Tibial artery (tissue), 4 donors: Measurements from ENCODE around the gene CASD1.

Experiments used
- DNase-seq, 2 donors: peaks; one replicate each; pipeline ENCODE4 v3.0.0-alpha.2; 2019
- H3K27ac ChIP-seq, 2 donors: fragments of 200-600 bp; sonication (generic) in 1 of 2; 1 replicate in 1 of 2; 2 replicates in 1 of 2; pipeline ENCODE4 v1.5.1; 2018 to 2019; ENCODE audit warnings: mild to moderate bottlenecking in 1 of 2
- H3K27me3 ChIP-seq, 2 donors: fragments of 200-600 bp; sonication (generic) in 1 of 2; one replicate each; pipeline versions ENCODE4 v1.5.1 to v1.6.0; 2016 to 2019
- H3K36me3 ChIP-seq, 3 donors: fragments of 200-600 bp; sonication (generic) in 2 of 3; one replicate each; pipeline ENCODE4 v1.5.1; 2016 to 2019; ENCODE audit warnings: mild to moderate bottlenecking in 2 of 3
- H3K4me1 ChIP-seq, 4 donors: fragments of 200-600 bp; sonication (generic) in 2 of 4; 1 replicate in 3 of 4; 2 replicates in 1 of 4; pipeline ENCODE4 v1.5.1; 2016 to 2019
- H3K4me3 ChIP-seq, 2 donors: fragments of 200-600 bp; sonication (generic) in 1 of 2; 1 replicate in 1 of 2; 2 replicates in 1 of 2; pipeline ENCODE4 v1.5.1; 2018 to 2019; ENCODE audit warnings: mild to moderate bottlenecking in 2 of 2
- H3K9me3 ChIP-seq, 3 donors: fragments of 200-600 bp; sonication (generic) in 1 of 3; one replicate each; pipeline ENCODE4 v1.5.1; 2016 to 2019
- intact Hi-C: fragments of 100-400 bp; cut with DNase I; formaldehyde crosslinking; loops from one replicate; pipeline ENCODE4 v1.15.0; 2023; ENCODE audit warnings: low total_unique reads
- TF ChIP-seq, protein P1 (sequence below), 2 experiments: fragments of 200-600 bp in 1 of 2; fragments of 450-650 bp in 1 of 2; IDR thresholded peaks; one replicate each; pipeline ENCODE4 v1.5.1; 2017 to 2019; ENCODE audit warnings: antibody characterized with exemption in 2 of 2, mild to moderate bottlenecking in 1 of 2, moderate library complexity in 1 of 2

CASD1 gene

DNA sequence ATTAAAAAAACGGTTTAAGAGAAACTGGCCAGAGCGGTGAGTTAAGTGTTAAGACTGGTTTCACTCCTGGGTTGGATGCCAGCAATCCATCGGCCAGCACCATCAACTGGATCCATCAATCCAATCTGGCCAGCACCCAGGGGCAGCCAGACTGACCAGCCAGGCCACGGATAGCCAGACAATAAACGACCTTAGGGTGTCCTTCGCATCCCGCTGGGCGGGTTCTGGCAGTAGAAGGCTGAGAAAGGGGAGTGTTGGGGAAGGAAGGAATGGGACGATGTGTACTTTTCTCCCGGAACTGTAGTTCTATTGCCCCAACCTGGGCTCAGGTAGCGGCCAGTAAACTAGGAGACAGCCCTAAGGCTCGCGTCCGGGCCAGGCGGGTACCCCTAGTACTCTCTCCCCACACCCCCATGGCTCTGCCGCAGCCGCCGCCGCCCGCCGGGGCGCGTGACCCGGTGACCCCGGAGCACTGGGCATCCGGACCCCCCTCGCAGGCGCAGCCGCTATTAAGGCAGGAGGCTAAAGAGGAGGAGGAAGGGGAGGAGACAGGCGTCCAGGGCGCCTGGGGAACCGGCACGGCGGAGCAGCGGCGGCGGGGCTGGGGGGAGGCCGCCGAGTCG lies at the start of gene CASD1:
CASD1 (plus strand) TSS at position 546 of the 623 bp plus-strand sequence. CDS start 276 bp downstream, outside the sequence.
- no peaks in the 10 kb centered on the region for H3K9me3 ChIP-seq
- peak within 1 kb of the TSS; percentile 92 to 93 for H3K27ac ChIP-seq
- DNase-seq, result peak; percentile 49 to 70
- intact Hi-C loops, result no loop called here
- H3K36me3 ChIP-seq, result no peaks in the 10 kb centered on the region
- H3K4me1 ChIP-seq, result peaks cover 0 to 16% (median 4%) of the 10 kb centered on the region in 4 donors
- H3K4me3 ChIP-seq, result peak within 1 kb of the TSS; percentile 70 to 91
- TF ChIP-seq, protein P1, sequence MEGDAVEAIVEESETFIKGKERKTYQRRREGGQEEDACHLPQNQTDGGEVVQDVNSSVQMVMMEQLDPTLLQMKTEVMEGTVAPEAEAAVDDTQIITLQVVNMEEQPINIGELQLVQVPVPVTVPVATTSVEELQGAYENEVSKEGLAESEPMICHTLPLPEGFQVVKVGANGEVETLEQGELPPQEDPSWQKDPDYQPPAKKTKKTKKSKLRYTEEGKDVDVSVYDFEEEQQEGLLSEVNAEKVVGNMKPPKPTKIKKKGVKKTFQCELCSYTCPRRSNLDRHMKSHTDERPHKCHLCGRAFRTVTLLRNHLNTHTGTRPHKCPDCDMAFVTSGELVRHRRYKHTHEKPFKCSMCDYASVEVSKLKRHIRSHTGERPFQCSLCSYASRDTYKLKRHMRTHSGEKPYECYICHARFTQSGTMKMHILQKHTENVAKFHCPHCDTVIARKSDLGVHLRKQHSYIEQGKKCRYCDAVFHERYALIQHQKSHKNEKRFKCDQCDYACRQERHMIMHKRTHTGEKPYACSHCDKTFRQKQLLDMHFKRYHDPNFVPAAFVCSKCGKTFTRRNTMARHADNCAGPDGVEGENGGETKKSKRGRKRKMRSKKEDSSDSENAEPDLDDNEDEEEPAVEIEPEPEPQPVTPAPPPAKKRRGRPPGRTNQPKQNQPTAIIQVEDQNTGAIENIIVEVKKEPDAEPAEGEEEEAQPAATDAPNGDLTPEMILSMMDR (IDR thresholded peaks at IDR 0.05), result no peak
- H3K27me3 ChIP-seq, result no peaks in the 10 kb centered on the region

DNA sequence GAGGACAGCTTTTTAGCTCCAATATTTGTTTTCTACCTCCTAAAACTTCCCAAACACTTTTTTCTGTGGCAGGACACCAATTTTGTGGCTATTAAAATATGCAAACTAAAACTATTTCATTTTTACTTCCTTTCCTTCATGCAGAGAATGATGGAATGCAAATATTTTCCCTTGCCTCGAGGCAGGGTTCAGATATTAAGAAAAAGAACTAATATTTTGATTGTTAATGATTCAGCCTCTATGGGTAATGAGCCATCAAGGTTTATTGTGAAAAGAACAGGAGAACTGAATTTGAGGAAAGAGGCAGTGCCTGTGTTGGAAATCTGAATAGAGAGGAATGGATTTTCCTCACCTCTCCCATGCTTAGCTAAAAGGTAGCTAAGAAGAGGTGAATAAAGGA lies 43.1 kb upstream of the CASD1 start:
- Histone ChIP-seq H3K4me1 (no peaks in the 10 kb centered on the region), H3K36me3 (no peaks in the 10 kb centered on the region)

DNA sequence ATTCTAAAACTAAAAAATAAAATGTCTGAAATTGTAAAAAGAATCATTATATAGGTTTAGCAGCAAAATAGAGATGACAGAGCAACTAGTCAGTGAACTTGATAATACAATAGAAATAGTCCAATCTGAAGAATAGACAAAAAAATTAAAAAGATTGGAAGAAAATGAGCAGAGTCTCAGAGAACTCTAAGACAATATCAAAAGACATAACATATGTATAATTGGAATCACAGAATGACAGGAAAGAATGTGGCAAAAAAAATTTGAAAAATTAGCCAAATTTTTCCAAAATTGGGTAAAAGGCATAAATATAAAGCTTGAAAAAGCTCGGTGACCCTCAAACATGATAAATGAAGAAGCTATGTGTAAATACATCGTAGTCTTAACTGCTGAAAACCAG lies 38.0 kb upstream of the CASD1 start:
- H3K4me3 ChIP-seq, result no peak overlapping the region
- TF ChIP-seq, protein P1 (IDR thresholded peaks at IDR 0.05), result no peak
- H3K9me3 ChIP-seq, result no peaks in the 10 kb centered on the region
- no peaks in the 10 kb centered on the region for H3K36me3 ChIP-seq
- H3K27me3 ChIP-seq, result no peaks in the 10 kb centered on the region
- DNase-seq, result no peak
- intact Hi-C loops, result no loop called here
- no peaks in the 10 kb centered on the region for H3K4me1 ChIP-seq
- no peak overlapping the region for H3K27ac ChIP-seq

More for the DNA sequence above, 43.1 kb upstream of the CASD1 start:
- no peak for DNase-seq
- intact Hi-C loops, result no loop called here
- Histone ChIP-seq H3K9me3 (no peaks in the 10 kb centered on the region), H3K27ac (no peak overlapping the region), H3K27me3 (no peaks in the 10 kb centered on the region), H3K4me3 (no peak overlapping the region)
- TF ChIP-seq, protein P1 (IDR thresholded peaks at IDR 0.05), result no peak

DNA sequence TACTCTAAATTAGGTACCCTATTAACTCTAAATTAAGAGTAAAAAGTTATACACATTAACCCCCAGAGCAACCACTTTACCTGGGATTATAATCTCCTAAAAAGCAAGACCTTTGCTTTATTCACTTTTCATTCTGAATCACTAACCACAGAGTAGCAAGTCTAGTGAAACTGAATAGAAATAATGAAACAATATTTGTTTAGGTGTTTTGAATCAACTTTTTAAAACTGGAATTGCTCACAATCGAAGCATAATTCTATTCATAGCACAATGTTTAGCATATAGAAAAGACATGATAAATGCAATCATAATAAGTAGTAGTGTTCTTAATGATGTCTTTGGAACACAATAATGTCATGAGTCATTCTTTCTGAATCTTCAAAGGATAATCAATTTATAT lies 37.0 kb upstream of the CASD1 start:
- Histone ChIP-seq H3K27ac (no peak overlapping the region), H3K4me3 (no peak overlapping the region), H3K4me1 (no peaks in the 10 kb centered on the region), H3K27me3 (no peaks in the 10 kb centered on the region), H3K9me3 (no peaks in the 10 kb centered on the region), H3K36me3 (no peaks in the 10 kb centered on the region)
- intact Hi-C loops, result no loop called here
- TF ChIP-seq, protein P1 (IDR thresholded peaks at IDR 0.05), result no peak
- DNase-seq, result no peak

DNA sequence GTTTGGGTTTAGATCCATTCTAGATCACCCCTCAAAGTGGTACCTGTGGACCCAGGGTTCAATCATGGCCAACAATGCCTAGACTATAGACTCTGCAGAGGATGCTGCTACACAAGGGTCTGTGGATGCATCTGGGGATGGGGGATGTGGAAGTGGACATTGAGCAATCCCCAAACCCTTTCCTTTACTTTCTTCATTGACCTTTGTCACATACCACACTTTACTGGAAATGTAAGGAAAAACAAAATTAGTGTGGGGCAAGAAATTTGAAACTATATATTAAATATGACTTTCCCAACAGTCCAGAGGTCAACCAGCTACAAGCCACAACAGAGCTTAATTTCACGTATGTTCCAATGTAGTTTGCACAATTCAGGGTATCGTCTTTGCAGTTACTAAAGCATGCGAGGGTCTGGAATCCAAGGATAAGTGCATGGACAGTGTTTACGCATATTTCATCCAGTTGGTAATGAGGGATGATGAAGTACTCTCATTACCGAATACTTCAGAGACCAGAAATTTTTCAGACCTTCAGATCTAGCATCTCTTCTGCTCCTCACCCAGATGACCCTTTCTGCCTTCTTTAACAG lies 33.3 kb upstream of the CASD1 start:
- no peaks in the 10 kb centered on the region for H3K27me3 ChIP-seq
- TF ChIP-seq, protein P1 (IDR thresholded peaks at IDR 0.05), result no peak
- no peak overlapping the region for H3K27ac ChIP-seq
- no peaks in the 10 kb centered on the region for H3K9me3 ChIP-seq
- no peaks in the 10 kb centered on the region for H3K4me1 ChIP-seq
- intact Hi-C loops, result no loop called here
- no peak for DNase-seq
- H3K4me3 ChIP-seq, result no peak overlapping the region
- no peaks in the 10 kb centered on the region for H3K36me3 ChIP-seq
